ENCODE measurements around the gene HEMK1. TPM values are rescaled to one million over a fixed set of nuclear protein-coding genes. Genes with fewer than 3 reads are reported as not detected.

Gene HEMK1
- total and polyA plus RNA-seq, 4 donors: 3.7 to 9.5 (median 8.9) TPM

DNA sequence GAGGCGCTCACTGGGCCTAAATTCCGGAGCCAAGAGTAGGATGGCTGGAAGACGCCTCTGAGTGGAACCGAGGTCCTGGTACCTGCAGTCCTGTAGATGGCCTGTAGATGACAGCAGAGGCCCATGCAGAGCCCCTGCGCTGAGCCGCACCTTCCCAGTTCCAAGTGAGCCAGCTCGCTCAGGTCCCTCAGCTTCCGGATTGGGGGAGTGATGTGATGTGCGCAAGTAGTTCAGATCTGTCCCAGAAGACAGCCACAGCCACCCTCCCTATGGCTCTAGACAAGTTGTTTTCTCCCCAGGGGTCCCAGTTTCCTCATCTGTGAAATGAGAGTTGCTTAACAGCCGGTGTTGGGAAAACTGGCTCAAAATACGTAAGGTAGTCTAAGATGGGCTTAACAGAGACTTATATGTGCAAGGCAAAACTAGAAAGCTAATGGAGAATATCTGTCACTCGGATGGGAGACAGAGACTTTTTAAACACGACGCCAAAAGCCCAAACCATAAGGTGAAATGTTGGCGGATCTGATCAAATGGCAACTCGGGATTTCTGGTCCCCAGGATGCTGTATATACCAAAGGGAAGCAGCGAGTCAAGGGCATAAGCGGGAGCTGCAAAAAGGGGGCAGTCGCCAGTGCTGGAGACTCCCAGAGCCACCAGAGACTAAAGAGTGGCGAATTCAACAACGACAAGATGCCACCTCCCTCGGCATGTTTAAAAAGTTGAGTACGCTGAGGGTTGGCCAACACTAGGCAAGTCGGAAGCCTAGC, 46.9 kb downstream of the HEMK1 start:
- peak; percentile 81 for DNase-seq (ENCODE audit: low spot score)
- 4% methylated on average over 24 of the region's 24 CpGs for WGBS
- peaks cover 3 to 58% (median 38%) of the 10 kb centered on the region in 4 donors for H3K4me1 ChIP-seq (ENCODE audit: control insufficient read depth in 4 of 4, insufficient read depth in 4 of 4, low read length in 3 of 4)
- TF ChIP-seq RAD21 (IDR thresholded peaks at IDR 0.05): peak; percentile 99
- TF ChIP-seq GABPA (IDR thresholded peaks at IDR 0.05 in 1 of 2, conservative IDR thresholded peaks at IDR 0.05 in 1 of 2): no peak
- TF ChIP-seq, protein P1, sequence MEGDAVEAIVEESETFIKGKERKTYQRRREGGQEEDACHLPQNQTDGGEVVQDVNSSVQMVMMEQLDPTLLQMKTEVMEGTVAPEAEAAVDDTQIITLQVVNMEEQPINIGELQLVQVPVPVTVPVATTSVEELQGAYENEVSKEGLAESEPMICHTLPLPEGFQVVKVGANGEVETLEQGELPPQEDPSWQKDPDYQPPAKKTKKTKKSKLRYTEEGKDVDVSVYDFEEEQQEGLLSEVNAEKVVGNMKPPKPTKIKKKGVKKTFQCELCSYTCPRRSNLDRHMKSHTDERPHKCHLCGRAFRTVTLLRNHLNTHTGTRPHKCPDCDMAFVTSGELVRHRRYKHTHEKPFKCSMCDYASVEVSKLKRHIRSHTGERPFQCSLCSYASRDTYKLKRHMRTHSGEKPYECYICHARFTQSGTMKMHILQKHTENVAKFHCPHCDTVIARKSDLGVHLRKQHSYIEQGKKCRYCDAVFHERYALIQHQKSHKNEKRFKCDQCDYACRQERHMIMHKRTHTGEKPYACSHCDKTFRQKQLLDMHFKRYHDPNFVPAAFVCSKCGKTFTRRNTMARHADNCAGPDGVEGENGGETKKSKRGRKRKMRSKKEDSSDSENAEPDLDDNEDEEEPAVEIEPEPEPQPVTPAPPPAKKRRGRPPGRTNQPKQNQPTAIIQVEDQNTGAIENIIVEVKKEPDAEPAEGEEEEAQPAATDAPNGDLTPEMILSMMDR (IDR thresholded peaks at IDR 0.05; ENCODE audit: low read depth, low read length, missing input control): peak; percentile 99
- TF ChIP-seq, protein P2, sequence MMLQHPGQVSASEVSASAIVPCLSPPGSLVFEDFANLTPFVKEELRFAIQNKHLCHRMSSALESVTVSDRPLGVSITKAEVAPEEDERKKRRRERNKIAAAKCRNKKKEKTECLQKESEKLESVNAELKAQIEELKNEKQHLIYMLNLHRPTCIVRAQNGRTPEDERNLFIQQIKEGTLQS (IDR thresholded peaks at IDR 0.05): no peak
- peak overlapping the region in 1 of 2 donors; percentile 52 for H3K9ac ChIP-seq (ENCODE audit: low read depth in 1 of 2, low read length in 2 of 2)
- no peaks in the 10 kb centered on the region for H3K36me3 ChIP-seq (ENCODE audit: control insufficient read depth in 4 of 4, insufficient read depth in 3 of 4, low read depth in 1 of 4, low read length in 3 of 4)
- H3K27ac ChIP-seq (ENCODE audit: low read depth in 1 of 2, low read length in 2 of 2): peak overlapping the region; percentile 70 to 74
- H3K27me3 ChIP-seq (ENCODE audit: control insufficient read depth in 4 of 4, insufficient read depth in 4 of 4, low read length in 3 of 4): no peaks in the 10 kb centered on the region
- peak overlapping the region; percentile 56 to 73 (median 71) for H3K4me3 ChIP-seq (ENCODE audit: low read depth in 1 of 3, low read length in 3 of 3)
- H3K9me3 ChIP-seq (ENCODE audit: control insufficient read depth in 4 of 4, low read length in 3 of 4): no peaks in the 10 kb centered on the region

DNA sequence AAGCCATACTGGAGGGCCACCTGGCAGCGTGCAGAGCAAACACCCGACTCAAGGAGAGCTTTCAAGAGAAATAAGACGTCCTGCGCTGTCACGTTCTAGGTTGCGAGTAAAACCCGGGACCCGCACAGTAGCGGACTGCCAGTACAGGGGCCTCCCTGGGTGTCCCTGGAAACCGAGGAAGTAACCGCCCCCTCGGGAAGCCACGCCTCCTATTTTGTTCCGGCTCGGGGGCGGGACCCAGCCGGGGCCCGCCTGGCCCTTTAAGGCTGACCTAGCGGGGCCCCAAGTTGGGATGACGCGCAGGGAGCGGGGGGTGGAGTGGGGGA, 47.4 kb downstream of the HEMK1 start:
- H3K9ac ChIP-seq (ENCODE audit: low read depth in 1 of 2, low read length in 2 of 2): peak overlapping the region in 1 of 2 donors; percentile 52
- no peaks in the 10 kb centered on the region for H3K36me3 ChIP-seq (ENCODE audit: control insufficient read depth in 4 of 4, insufficient read depth in 3 of 4, low read depth in 1 of 4, low read length in 3 of 4)
- H3K4me3 ChIP-seq (ENCODE audit: low read depth in 1 of 3, low read length in 3 of 3): peak overlapping the region; percentile 56 to 73 (median 71)
- peak; percentile 90 for DNase-seq (ENCODE audit: low spot score)
- H3K9me3 ChIP-seq (ENCODE audit: control insufficient read depth in 4 of 4, low read length in 3 of 4): no peaks in the 10 kb centered on the region
- H3K4me1 ChIP-seq (ENCODE audit: control insufficient read depth in 4 of 4, insufficient read depth in 4 of 4, low read length in 3 of 4): peaks cover 3 to 58% (median 38%) of the 10 kb centered on the region in 4 donors
- peak overlapping the region; percentile 70 to 74 for H3K27ac ChIP-seq (ENCODE audit: low read depth in 1 of 2, low read length in 2 of 2)
- no peaks in the 10 kb centered on the region for H3K27me3 ChIP-seq (ENCODE audit: control insufficient read depth in 4 of 4, insufficient read depth in 4 of 4, low read length in 3 of 4)
- TF ChIP-seq HNF4A (conservative IDR thresholded peaks at IDR 0.05): no peak
- TF ChIP-seq, protein P2 (IDR thresholded peaks at IDR 0.05): no peak
- TF ChIP-seq RAD21 (IDR thresholded peaks at IDR 0.05): no peak
- no peak for TF ChIP-seq FOXA1 (IDR thresholded peaks at IDR 0.05)
- no peak for TF ChIP-seq RXRA (IDR thresholded peaks at IDR 0.05)
- TF ChIP-seq, protein P3, sequence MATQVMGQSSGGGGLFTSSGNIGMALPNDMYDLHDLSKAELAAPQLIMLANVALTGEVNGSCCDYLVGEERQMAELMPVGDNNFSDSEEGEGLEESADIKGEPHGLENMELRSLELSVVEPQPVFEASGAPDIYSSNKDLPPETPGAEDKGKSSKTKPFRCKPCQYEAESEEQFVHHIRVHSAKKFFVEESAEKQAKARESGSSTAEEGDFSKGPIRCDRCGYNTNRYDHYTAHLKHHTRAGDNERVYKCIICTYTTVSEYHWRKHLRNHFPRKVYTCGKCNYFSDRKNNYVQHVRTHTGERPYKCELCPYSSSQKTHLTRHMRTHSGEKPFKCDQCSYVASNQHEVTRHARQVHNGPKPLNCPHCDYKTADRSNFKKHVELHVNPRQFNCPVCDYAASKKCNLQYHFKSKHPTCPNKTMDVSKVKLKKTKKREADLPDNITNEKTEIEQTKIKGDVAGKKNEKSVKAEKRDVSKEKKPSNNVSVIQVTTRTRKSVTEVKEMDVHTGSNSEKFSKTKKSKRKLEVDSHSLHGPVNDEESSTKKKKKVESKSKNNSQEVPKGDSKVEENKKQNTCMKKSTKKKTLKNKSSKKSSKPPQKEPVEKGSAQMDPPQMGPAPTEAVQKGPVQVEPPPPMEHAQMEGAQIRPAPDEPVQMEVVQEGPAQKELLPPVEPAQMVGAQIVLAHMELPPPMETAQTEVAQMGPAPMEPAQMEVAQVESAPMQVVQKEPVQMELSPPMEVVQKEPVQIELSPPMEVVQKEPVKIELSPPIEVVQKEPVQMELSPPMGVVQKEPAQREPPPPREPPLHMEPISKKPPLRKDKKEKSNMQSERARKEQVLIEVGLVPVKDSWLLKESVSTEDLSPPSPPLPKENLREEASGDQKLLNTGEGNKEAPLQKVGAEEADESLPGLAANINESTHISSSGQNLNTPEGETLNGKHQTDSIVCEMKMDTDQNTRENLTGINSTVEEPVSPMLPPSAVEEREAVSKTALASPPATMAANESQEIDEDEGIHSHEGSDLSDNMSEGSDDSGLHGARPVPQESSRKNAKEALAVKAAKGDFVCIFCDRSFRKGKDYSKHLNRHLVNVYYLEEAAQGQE (IDR thresholded peaks at IDR 0.05): no peak
- TF ChIP-seq GABPA (IDR thresholded peaks at IDR 0.05 in 1 of 2, conservative IDR thresholded peaks at IDR 0.05 in 1 of 2): peak in 1 of 2 donors; percentile 47
- no peak for TF ChIP-seq FOXA2 (IDR thresholded peaks at IDR 0.05)
- TF ChIP-seq, protein P1 (IDR thresholded peaks at IDR 0.05; ENCODE audit: low read depth, low read length, missing input control): no peak
- peak; percentile 14 for TF ChIP-seq SP1 (IDR thresholded peaks at IDR 0.05)
- TF ChIP-seq, protein P4, sequence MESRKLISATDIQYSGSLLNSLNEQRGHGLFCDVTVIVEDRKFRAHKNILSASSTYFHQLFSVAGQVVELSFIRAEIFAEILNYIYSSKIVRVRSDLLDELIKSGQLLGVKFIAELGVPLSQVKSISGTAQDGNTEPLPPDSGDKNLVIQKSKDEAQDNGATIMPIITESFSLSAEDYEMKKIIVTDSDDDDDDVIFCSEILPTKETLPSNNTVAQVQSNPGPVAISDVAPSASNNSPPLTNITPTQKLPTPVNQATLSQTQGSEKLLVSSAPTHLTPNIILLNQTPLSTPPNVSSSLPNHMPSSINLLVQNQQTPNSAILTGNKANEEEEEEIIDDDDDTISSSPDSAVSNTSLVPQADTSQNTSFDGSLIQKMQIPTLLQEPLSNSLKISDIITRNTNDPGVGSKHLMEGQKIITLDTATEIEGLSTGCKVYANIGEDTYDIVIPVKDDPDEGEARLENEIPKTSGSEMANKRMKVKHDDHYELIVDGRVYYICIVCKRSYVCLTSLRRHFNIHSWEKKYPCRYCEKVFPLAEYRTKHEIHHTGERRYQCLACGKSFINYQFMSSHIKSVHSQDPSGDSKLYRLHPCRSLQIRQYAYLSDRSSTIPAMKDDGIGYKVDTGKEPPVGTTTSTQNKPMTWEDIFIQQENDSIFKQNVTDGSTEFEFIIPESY (IDR thresholded peaks at IDR 0.05): no peak
- no peak for TF ChIP-seq TAF1 (conservative IDR thresholded peaks at IDR 0.05)
- no peak for TF ChIP-seq JUND (IDR thresholded peaks at IDR 0.05)
- no peak for TF ChIP-seq HNF4G (IDR thresholded peaks at IDR 0.05)
- TF ChIP-seq, protein P5, sequence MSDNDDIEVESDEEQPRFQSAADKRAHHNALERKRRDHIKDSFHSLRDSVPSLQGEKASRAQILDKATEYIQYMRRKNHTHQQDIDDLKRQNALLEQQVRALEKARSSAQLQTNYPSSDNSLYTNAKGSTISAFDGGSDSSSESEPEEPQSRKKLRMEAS (IDR thresholded peaks at IDR 0.05): no peak
- no peak for TF ChIP-seq NR2F2 (IDR thresholded peaks at IDR 0.05)
- TF ChIP-seq EGR1 (IDR thresholded peaks at IDR 0.05; ENCODE audit: low read depth in 2 of 2): peak in 1 of 2 donors; percentile 44
- no peak for TF ChIP-seq YY1 (IDR thresholded peaks at IDR 0.05)
- WGBS: 1% methylated on average over 22 of the region's 22 CpGs

Measured in liver (tissue), 9 donors.